ENCODE data around the gene KLF12.

Gene KLF12

GRCh38 chr13:74134221-74134776, at the start of gene KLF12:
Gene KLF12 (minus strand): TSS chr13:74134404.
- H3K9me3 ChIP-seq (ENCODE audit: control insufficient read depth, low read length), result no peaks in the 10 kb centered on the region
- H3K27me3 ChIP-seq (ENCODE audit: control insufficient read depth, insufficient read depth, low read length), result peaks cover 25% of the 10 kb centered on the region
- H3K9ac ChIP-seq (ENCODE audit: low read length), result peak within 1 kb of the TSS; percentile 34

GRCh38 chr13:74182491-74182890, 48.3 kb upstream of the KLF12 start:
- no peaks in the 10 kb centered on the region for H3K4me1 ChIP-seq (ENCODE audit: control insufficient read depth, insufficient read depth, low read length)
- no peak overlapping the region for H3K9ac ChIP-seq (ENCODE audit: low read length)
- no peaks in the 10 kb centered on the region for H3K36me3 ChIP-seq (ENCODE audit: control insufficient read depth, insufficient read depth, low read length)
- no peaks in the 10 kb centered on the region for H3K27me3 ChIP-seq (ENCODE audit: control insufficient read depth, insufficient read depth, low read length)
- H3K4me3 ChIP-seq (ENCODE audit: low read length), result no peak overlapping the region
- no peaks in the 10 kb centered on the region for H3K9me3 ChIP-seq (ENCODE audit: control insufficient read depth, low read length)

More at GRCh38 chr13:74134221-74134776, at the start of gene KLF12:
- Histone ChIP-seq H3K4me3 (ENCODE audit: low read length) (no peak within 1 kb of the TSS), H3K36me3 (ENCODE audit: control insufficient read depth, insufficient read depth, low read length) (no peaks in the 10 kb centered on the region), H3K4me1 (ENCODE audit: control insufficient read depth, insufficient read depth, low read length) (peaks cover 9% of the 10 kb centered on the region)

GRCh38 chr13:74174810-74175209, 40.6 kb upstream of the KLF12 start:
- H3K9ac ChIP-seq (ENCODE audit: low read length), result no peak overlapping the region

GRCh38 chr13:74173822-74174221, 39.6 kb upstream of the KLF12 start:
- H3K27me3 ChIP-seq (ENCODE audit: control insufficient read depth, insufficient read depth, low read length), result no peaks in the 10 kb centered on the region
- H3K9me3 ChIP-seq (ENCODE audit: control insufficient read depth, low read length), result no peaks in the 10 kb centered on the region
- no peak overlapping the region for H3K4me3 ChIP-seq (ENCODE audit: low read length)
- H3K4me1 ChIP-seq (ENCODE audit: control insufficient read depth, insufficient read depth, low read length), result no peaks in the 10 kb centered on the region
- H3K36me3 ChIP-seq (ENCODE audit: control insufficient read depth, insufficient read depth, low read length), result no peaks in the 10 kb centered on the region
- H3K9ac ChIP-seq (ENCODE audit: low read length), result no peak overlapping the region

More at GRCh38 chr13:74174810-74175209, 40.6 kb upstream of the KLF12 start:
- no peak overlapping the region for H3K4me3 ChIP-seq (ENCODE audit: low read length)
- H3K9me3 ChIP-seq (ENCODE audit: control insufficient read depth, low read length), result no peaks in the 10 kb centered on the region
- H3K4me1 ChIP-seq (ENCODE audit: control insufficient read depth, insufficient read depth, low read length), result no peaks in the 10 kb centered on the region
- H3K27me3 ChIP-seq (ENCODE audit: control insufficient read depth, insufficient read depth, low read length), result no peaks in the 10 kb centered on the region
- no peaks in the 10 kb centered on the region for H3K36me3 ChIP-seq (ENCODE audit: control insufficient read depth, insufficient read depth, low read length)

GRCh38 chr13:74171641-74172040, 37.4 kb upstream of the KLF12 start:
- Histone ChIP-seq H3K9ac (ENCODE audit: low read length) (no peak overlapping the region), H3K4me3 (ENCODE audit: low read length) (no peak overlapping the region), H3K9me3 (ENCODE audit: control insufficient read depth, low read length) (no peaks in the 10 kb centered on the region), H3K36me3 (ENCODE audit: control insufficient read depth, insufficient read depth, low read length) (no peaks in the 10 kb centered on the region), H3K4me1 (ENCODE audit: control insufficient read depth, insufficient read depth, low read length) (no peaks in the 10 kb centered on the region), H3K27me3 (ENCODE audit: control insufficient read depth, insufficient read depth, low read length) (no peaks in the 10 kb centered on the region)

GRCh38 chr13:74169676-74170075, 35.5 kb upstream of the KLF12 start:
- no peak overlapping the region for H3K9ac ChIP-seq (ENCODE audit: low read length)

GRCh38 chr13:74168263-74168675, 34.1 kb upstream of the KLF12 start:
- Histone ChIP-seq H3K36me3 (ENCODE audit: control insufficient read depth, insufficient read depth, low read length) (no peaks in the 10 kb centered on the region), H3K9ac (ENCODE audit: low read length) (no peak overlapping the region), H3K4me1 (ENCODE audit: control insufficient read depth, insufficient read depth, low read length) (no peaks in the 10 kb centered on the region), H3K4me3 (ENCODE audit: low read length) (no peak overlapping the region), H3K27me3 (ENCODE audit: control insufficient read depth, insufficient read depth, low read length) (no peaks in the 10 kb centered on the region), H3K9me3 (ENCODE audit: control insufficient read depth, low read length) (no peaks in the 10 kb centered on the region)

More at GRCh38 chr13:74169676-74170075, 35.5 kb upstream of the KLF12 start:
- Histone ChIP-seq H3K9me3 (ENCODE audit: control insufficient read depth, low read length) (no peaks in the 10 kb centered on the region), H3K4me1 (ENCODE audit: control insufficient read depth, insufficient read depth, low read length) (no peaks in the 10 kb centered on the region), H3K4me3 (ENCODE audit: low read length) (no peak overlapping the region), H3K27me3 (ENCODE audit: control insufficient read depth, insufficient read depth, low read length) (no peaks in the 10 kb centered on the region), H3K36me3 (ENCODE audit: control insufficient read depth, insufficient read depth, low read length) (no peaks in the 10 kb centered on the region)

- no peaks in the 10 kb centered on the region for H3K27me3 ChIP-seq (ENCODE audit: control insufficient read depth, insufficient read depth, low read length)
- H3K4me1 ChIP-seq (ENCODE audit: control insufficient read depth, insufficient read depth, low read length), result no peaks in the 10 kb centered on the region
- no peak overlapping the region for H3K9ac ChIP-seq (ENCODE audit: low read length)
- H3K9me3 ChIP-seq (ENCODE audit: control insufficient read depth, low read length), result no peaks in the 10 kb centered on the region
- no peak overlapping the region for H3K4me3 ChIP-seq (ENCODE audit: low read length)
- H3K36me3 ChIP-seq (ENCODE audit: control insufficient read depth, insufficient read depth, low read length), result no peaks in the 10 kb centered on the region
Observed at GRCh38 chr13:74166261-74167004, 32.2 kb upstream of the KLF12 start.

GRCh38 chr13:74162782-74163181, 28.6 kb upstream of the KLF12 start:
- no peaks in the 10 kb centered on the region for H3K4me1 ChIP-seq (ENCODE audit: control insufficient read depth, insufficient read depth, low read length)
- H3K27me3 ChIP-seq (ENCODE audit: control insufficient read depth, insufficient read depth, low read length), result no peaks in the 10 kb centered on the region
- no peak overlapping the region for H3K4me3 ChIP-seq (ENCODE audit: low read length)
- no peaks in the 10 kb centered on the region for H3K36me3 ChIP-seq (ENCODE audit: control insufficient read depth, insufficient read depth, low read length)
- H3K9ac ChIP-seq (ENCODE audit: low read length), result no peak overlapping the region
- H3K9me3 ChIP-seq (ENCODE audit: control insufficient read depth, low read length), result no peaks in the 10 kb centered on the region

GRCh38 chr13:74162135-74162534, 27.9 kb upstream of the KLF12 start:
- Histone ChIP-seq H3K4me3 (ENCODE audit: low read length) (no peak overlapping the region), H3K9ac (ENCODE audit: low read length) (no peak overlapping the region), H3K36me3 (ENCODE audit: control insufficient read depth, insufficient read depth, low read length) (no peaks in the 10 kb centered on the region), H3K27me3 (ENCODE audit: control insufficient read depth, insufficient read depth, low read length) (no peaks in the 10 kb centered on the region), H3K4me1 (ENCODE audit: control insufficient read depth, insufficient read depth, low read length) (no peaks in the 10 kb centered on the region), H3K9me3 (ENCODE audit: control insufficient read depth, low read length) (no peaks in the 10 kb centered on the region)

GRCh38 chr13:74158571-74159352, 24.6 kb upstream of the KLF12 start:
- Histone ChIP-seq H3K27me3 (ENCODE audit: control insufficient read depth, insufficient read depth, low read length) (no peaks in the 10 kb centered on the region), H3K9me3 (ENCODE audit: control insufficient read depth, low read length) (no peaks in the 10 kb centered on the region), H3K4me3 (ENCODE audit: low read length) (no peak overlapping the region), H3K36me3 (ENCODE audit: control insufficient read depth, insufficient read depth, low read length) (no peaks in the 10 kb centered on the region), H3K4me1 (ENCODE audit: control insufficient read depth, insufficient read depth, low read length) (no peaks in the 10 kb centered on the region), H3K9ac (ENCODE audit: low read length) (no peak overlapping the region)

- Histone ChIP-seq H3K27me3 (ENCODE audit: control insufficient read depth, insufficient read depth, low read length) (no peaks in the 10 kb centered on the region), H3K4me3 (ENCODE audit: low read length) (no peak overlapping the region), H3K9ac (ENCODE audit: low read length) (no peak overlapping the region), H3K9me3 (ENCODE audit: control insufficient read depth, low read length) (no peaks in the 10 kb centered on the region), H3K4me1 (ENCODE audit: control insufficient read depth, insufficient read depth, low read length) (no peaks in the 10 kb centered on the region), H3K36me3 (ENCODE audit: control insufficient read depth, insufficient read depth, low read length) (no peaks in the 10 kb centered on the region)
Observed at GRCh38 chr13:74158028-74158427, 23.8 kb upstream of the KLF12 start.

Measured in mucosa of stomach (tissue), 1 donor.